ENCODE results near the gene CPTP.

The CPTP gene

DNA sequence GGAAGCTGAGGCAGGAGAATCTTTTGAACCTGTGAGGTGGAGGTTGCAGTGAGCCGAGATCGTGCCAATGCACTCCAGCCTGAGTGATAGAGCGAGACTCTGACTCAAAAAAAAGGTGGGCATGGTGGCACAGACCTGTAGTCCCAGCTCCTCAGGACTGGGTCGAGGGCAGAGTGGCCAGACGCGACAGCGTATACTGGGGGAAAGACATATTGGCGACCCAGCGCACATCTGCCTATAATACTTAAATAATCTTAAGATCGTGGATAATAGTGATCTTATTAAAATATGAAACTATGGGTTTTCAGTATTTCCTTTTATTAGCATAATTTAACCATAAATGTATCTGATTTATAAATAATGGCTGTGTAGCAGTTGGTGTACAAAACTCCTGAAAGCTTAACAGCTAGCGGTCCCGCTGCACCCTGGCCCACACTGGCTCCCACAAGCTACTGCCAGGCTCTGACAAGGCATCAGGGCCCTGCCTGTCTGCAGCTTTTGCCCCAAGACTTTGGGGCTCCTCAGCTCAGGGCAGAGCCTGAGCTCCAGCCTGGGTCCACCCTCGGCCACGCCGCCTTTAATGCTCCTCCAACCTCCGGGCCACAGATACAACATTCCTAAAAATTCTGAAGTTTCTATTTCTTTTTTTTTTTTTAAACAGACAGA lies 53.1 kb downstream of the CPTP start:
- DNase-seq (ENCODE audit: low read depth, low spot score): no peak
- TF ChIP-seq, protein P1, sequence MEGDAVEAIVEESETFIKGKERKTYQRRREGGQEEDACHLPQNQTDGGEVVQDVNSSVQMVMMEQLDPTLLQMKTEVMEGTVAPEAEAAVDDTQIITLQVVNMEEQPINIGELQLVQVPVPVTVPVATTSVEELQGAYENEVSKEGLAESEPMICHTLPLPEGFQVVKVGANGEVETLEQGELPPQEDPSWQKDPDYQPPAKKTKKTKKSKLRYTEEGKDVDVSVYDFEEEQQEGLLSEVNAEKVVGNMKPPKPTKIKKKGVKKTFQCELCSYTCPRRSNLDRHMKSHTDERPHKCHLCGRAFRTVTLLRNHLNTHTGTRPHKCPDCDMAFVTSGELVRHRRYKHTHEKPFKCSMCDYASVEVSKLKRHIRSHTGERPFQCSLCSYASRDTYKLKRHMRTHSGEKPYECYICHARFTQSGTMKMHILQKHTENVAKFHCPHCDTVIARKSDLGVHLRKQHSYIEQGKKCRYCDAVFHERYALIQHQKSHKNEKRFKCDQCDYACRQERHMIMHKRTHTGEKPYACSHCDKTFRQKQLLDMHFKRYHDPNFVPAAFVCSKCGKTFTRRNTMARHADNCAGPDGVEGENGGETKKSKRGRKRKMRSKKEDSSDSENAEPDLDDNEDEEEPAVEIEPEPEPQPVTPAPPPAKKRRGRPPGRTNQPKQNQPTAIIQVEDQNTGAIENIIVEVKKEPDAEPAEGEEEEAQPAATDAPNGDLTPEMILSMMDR (IDR thresholded peaks at IDR 0.05; ENCODE audit: low read depth, low read length): no peak
- no peak overlapping the region for H3K4me3 ChIP-seq (ENCODE audit: low read depth, low read length)
- in situ Hi-C loops (cut with HindIII; ENCODE audit: low sequenced_read_pairs): no loop called here
